AG08396 (cell line): Measurements from ENCODE around the gene CDH4.
"Not testable (repeated sequence)": the region's sequence is repeated elsewhere in the genome, so short reads cannot be mapped to it uniquely, and the experiment has no call there.

Source experiments
- DNase-seq: peaks from one replicate; pipeline ENCODE4 v3.0.0; 2012; ENCODE audit warnings: low spot score, mixed read lengths

The CDH4 gene

DNA sequence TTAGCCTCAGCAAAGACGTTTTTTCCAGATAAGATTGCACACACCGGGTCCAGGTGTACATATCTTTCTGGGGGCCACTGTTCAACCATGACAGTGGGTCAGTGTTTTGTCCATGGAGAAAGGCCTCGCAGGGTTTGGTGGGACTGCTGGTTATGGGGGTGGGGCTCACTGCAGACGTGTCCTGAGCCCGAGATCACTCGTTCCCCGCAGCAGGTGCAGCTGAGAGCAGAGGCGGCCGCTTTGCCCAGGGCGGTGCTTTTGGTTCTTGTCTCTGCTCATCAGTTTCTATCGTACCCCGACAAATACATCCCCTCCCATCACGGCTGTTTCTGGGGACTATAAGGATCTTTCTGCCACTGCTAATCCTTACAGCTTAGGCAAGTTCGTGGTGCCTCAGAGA lies 166.9 kb downstream of the CDH4 start:
- DNase-seq: no peak

GRCh38 chr20:61419501-61419900 lies 167.4 kb downstream of the CDH4 start:
- DNase-seq: no peak

- no peak for DNase-seq
Observed at GRCh38 chr20:61420056-61420455, 168.0 kb downstream of the CDH4 start.

DNA sequence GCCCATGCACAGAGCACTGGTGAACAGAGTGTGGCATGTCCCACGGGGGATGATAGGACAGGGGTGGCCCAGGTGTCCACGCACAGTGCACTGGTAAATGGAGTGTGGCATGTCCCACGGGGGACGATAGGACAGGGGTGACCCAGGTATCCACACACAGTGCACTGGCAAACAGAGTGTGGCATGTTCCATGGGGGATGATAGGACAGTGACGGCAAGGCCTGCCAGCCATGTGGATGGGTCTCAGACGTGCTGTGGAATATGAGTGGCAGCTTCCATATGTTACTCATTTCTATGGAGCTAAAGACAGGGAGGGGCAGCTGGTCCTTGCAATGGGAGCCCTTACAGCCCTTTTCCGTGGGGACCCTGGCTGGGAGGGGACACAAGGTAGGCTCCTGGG lies 168.7 kb downstream of the CDH4 start:
- DNase-seq: no peak

GRCh38 chr20:61422636-61423425 lies 170.8 kb downstream of the CDH4 start:
- DNase-seq: no peak

GRCh38 chr20:61424011-61424627 lies 172.1 kb downstream of the CDH4 start:
- DNase-seq: no peak

- DNase-seq: no peak
Observed at GRCh38 chr20:61424628-61425420, 172.8 kb downstream of the CDH4 start.

GRCh38 chr20:61425541-61425991 lies 173.5 kb downstream of the CDH4 start:
- DNase-seq: not testable (repeated sequence)

GRCh38 chr20:61426352-61426751 lies 174.3 kb downstream of the CDH4 start:
- DNase-seq: no peak

DNA sequence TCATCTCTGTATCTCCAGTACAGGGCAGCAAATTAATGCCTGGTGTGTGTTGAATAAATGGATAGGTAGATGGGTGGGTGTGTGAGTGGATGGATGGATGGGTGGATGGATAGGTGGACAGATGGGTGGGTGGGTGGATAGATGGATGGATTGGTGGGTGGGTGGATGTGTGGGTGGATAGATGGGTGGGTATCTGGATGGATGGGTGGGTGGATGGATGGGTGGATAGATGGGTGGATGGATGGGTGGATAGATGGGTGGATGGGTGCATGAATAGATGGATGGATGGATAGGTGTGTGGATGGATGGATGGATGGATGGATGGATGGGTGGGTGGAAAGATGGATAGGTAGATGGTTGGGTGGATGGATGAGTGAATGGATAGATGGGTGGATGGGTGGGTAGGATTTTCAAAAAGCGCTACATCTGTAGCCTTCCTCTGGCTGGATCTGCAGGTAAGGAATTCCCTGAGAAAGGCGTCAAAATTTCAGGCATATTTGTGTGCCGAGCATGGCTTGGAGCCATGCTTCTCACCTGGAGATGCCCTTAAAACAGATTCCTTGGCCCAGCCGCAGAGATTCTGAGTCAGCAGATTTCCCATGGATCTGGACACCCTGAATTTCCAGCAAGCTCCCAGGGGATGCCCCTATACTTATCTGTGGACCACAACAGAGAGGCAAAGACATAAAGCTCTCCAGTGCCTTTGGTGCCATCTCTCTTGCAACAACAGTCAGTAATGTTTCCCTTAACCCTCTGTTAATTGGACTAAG lies 177.6 kb downstream of the CDH4 start:
- DNase-seq: no peak

- DNase-seq: no peak
Observed at GRCh38 chr20:61430228-61430624, 178.2 kb downstream of the CDH4 start.

DNA sequence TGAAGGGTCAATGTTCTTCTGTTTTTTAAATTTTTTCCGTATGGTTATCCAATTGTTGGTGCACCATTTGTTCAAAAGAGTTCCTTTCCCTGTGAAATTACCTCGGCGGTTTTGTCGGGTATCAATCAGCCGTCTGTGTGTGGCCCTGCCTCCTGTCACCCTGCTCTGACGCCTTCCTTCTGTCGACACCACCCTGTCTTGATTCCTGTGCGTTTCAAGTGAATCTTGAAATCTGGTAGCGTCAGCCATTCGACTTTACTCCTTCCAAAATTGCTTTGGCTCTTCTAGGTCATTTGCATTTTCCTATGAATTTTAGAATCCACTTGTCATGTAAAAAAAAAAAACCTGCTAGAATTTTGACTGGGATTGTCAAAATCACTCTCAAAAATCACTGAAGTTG lies 181.1 kb downstream of the CDH4 start:
- no peak for DNase-seq

DNA sequence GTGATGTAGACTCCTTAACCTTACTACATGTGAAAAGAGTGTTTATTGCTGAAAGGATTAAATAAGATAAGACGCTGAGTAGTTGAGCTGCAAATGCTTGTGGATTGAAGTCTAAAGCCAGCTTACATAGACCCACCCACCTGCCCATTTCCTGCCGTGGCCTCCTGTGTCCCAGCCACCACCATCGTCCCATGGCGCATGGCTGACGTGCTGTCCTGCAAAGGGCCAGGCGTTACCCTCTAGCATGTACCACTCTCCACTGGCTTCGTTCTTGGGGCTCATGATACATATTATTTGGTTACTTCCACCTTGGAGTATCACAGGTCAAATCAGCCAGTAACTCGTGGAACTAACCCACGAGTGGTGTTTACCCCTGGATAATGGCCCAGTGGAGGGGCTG lies 181.8 kb downstream of the CDH4 start:
- no peak for DNase-seq

DNA sequence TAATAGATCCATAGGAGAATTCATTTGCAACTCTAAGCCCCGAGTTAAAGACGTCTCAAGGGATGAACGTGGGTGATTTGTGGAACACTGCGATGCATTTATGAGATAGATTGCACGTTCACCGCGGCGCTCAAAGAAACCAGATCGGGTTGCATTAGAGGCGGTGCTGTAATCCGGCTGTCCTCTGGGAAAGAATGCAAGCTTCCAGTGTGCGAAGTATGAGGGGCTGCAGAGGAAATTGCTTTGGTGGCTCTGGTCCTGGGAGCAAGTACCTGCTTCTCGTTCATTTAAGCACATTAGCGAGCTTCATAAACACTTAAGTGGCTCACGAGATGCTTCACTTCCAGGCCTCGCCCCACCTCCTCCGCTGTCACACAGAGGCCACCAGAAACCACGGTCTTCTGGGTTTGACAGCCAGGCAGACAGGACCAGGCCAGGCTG lies 182.3 kb downstream of the CDH4 start:
- no peak for DNase-seq

GRCh38 chr20:61435184-61435822 lies 183.2 kb downstream of the CDH4 start:
- no peak for DNase-seq

DNA sequence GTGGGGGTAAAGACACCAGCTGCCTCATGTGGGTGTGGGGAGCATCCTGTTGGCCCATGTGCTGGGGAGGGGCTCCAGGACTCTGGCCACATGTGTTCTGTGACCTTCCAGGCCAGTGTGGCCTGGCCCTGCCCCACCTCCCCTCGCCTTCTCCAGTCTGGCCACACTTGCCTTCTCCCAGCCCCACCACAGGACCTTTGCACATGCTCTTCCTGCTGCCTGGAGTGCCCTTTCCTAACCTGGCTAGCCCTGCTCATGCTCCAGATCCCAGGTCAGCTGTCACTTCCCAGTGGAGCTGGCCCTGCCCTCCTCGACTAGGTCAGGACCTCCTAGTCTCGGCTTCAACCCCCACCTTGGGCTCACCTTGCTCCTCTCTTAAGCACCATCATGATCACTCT lies 183.8 kb downstream of the CDH4 start:
- DNase-seq: no peak

DNA sequence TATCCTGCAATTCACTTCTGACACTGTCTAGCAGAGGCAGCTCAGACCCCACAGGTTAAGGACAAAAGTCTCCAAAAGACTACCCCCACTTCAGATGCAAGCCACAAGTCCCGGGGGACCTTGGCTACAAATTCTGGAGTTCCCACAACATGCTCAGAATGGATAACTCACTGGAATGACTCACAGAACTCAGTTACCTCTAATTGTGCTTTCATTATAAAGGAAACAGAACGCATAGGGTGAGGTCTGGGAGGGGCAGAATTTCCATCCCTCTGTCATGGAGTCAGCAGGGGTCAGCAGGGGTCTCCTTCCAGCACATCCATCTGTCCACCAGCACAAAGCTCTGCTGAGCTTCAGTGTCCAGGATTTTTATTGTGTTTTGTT lies 184.2 kb downstream of the CDH4 start:
- DNase-seq: no peak

DNA sequence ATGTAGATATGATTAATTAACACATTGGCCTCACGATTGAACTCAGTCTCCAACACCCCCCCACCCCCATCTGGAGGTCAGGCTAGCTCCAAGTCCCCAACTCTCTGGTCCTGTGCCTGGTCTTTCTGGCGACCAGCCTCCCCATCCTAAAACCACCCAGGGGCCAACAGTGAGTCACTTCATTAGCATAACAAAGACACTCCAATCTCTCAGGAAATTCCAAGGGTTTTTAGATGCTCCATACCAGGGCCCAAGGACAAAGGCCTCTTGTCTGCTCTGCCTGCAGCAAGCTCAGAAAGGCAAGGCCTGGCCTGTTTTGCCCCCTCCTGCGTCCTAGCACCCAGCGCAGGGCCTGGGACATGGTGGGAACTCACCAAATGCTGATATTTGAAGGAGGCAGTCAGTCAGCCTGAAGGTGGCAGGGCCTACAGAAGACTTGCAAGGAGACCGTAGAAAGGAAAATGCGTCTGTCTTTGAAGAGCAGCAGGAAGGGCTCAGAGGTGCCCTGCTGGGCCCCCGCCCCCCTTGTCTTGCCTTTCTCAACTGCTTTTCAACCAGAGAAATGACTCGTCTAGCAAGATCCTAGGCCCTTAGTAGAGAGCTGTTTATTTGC lies 184.7 kb downstream of the CDH4 start:
- no peak for DNase-seq

DNA sequence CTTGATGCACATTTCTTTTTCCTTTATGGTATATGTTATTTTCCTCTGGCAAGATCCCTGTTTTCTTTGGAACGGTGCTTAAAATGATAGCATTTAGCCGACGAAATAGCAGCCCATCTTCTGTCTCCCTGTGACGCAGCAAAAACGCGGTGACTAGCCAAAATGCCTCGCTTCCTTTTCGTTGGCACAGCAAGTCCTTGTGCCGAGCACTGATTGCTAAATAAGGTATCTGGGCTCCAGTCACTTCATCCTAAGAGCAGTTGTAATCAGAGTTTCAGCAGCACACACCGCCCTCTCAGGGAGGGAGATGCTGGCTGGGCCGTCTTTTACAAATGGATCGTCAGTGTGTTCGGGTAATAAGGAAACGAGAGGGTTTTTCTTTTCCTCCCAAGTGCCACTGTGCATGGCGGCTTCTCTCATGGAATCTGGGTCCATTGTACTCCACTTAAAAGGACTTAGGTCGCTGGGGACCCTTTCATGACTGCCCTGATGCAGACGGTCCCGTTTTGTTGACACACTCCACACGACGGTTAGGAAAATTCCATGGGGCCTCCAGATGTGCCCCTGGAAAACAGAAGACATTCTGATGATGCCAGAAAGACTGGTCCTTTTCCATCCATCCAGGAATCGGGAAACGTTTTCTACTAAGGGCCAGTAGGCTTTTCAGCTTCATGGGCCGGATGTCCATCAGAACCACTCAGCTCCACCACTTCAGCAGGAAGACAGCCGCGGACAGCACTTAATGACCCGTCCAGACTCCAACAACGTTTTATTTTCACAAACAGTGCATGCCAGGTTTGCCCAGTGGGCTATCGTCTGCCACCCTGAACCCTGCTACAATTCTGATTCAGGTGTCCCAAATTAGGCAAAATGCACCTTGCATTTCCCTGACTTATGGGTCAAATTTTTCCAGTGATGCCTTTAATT lies 185.5 kb downstream of the CDH4 start:
- peak; percentile 43 for DNase-seq

GRCh38 chr20:61438285-61438684 lies 186.2 kb downstream of the CDH4 start:
- no peak for DNase-seq
